Stimulated activated CD4-positive, alpha-beta T cell treated with anti-CD3 and anti-CD28 coated beads, Interleukin-1b, Interleukin-23, amount 100 ng/mL, for 4 hours (primary cell): Measurements from ENCODE around the gene QSOX2.
"Not testable (repeated sequence)": the region's sequence is repeated elsewhere in the genome, so short reads cannot be mapped to it uniquely, and the experiment has no call there.

Experiments
- DNase-seq, 2 donors: peaks; one replicate each; pipeline ENCODE4 v3.0.0-alpha.2; 2020; ENCODE audit warnings: low read depth in 2 of 2

Gene QSOX2

DNA sequence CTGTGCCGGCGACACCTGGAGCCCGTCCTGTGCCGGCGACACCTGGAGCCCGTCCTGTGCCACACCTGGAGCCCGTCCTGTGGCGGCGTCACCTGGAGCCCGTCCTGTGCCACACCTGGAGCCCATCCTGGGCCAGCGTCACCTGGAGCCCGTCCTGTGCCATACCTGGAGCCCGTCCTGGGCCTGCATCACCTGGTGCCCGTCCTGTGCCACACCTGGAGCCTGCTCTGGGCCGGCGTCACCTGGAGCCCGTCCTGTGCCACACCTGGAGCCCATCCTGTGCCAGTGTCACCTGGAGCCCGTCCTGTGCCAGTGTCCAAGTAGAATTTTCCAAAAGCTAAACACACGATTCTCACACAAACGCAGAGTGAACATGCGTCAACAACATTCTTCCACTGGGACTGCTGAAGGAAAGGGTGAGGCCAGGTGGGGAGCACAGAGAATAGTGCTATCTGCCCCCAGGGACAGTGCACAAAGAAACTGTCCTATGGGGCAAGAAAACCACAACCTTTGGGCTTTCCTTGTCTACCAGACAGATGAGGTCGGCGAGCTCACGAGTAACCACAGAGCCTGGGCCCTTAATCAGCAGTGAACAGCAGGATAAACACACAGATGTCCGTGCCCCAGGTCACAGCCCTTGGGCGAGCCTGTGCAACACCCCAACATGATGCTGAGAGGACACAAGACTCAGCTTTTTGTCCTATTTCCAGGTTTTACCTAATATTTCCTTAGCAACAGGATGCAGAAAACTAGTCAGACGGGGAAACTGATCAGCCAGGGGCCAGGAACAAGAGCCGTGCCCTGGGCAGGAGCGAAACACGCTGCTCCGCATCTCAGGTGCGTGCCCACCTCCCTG is 7.9 kb downstream of the QSOX2 start:
- DNase-seq, result no peak

DNA sequence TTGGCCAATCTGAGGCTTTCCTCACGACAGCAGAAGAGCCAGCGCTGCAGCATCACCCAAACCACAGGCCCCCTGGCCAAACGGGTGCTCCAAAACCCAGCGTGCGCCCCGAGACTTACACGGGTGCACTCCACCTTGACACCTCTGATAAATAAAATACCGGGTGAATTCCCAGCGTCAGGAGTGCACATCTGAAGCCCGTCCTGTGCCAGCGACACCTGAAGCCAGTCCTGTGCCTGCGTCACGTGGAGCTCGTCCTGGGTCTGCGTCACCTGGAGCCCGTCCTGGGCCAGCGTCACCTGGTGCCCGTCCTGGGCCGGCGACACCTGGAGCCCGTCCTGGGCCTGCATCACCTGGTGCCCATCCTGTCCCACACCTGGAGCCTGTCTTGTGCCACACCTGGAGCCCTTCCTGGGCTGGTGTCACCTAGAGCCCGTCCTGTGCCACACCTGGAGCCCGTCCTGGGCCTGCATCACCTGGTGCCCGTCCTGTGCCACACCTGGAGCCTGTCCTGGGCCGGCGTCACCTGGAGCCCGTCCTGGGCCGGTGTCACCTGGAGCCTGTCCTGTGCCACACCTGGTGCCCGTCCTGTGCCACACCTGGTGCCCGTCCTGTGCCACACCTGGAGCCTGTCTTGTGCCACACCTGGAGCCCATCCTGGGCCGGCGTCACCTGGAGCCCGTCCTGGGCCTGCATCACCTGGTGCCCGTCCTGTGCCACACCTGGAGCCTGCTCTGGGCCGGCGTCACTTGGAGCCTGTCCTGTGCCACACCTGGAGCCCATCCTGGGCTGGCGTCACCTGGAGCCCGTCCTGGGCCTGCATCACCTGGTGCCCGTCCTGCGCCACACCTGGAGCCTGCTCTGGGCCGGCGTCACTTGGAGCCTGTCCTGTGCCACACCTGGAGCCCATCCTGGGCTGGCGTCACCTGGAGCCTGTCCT is 8.9 kb downstream of the QSOX2 start:
- DNase-seq, result not testable (repeated sequence)

DNA sequence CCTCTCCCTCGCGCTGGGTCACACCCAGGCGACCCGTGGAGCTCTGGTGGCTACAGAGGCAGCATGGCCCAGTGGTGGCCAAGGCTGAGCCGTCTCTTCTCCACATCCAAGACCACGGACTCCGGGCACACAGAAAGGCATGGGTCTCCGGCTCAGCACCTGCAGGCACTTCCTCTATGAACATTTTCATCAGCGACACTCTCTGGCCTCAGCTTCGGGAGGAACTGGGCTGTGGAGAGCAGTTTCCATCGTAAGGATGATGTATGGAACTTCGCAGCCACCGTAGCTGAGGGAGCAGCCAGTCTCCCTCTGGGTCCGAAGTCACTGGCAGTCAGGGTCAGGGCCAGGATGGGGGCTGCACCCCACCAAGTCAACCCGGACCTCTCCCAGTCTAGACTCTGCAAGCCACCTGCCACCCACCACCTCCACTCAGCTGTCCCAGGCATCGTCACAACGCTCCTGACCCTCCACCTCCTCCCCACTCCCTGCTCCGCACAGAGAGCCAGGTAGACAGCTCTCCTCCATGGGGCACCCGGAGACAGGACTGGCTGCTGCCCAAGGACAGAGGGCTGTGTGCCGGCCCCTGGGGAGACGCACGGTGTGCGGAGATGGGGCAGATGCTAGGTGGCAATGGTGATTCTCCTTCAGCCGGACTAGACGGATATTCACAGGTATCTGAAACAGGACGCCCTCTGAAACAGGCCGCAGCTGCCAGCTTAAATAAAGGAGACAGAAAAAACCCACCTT is 9.7 kb downstream of the QSOX2 start:
- DNase-seq, result no peak

- DNase-seq, result no peak
Observed at GRCh38 chr9:136235171-136235570, 10.4 kb downstream of the QSOX2 start.

- DNase-seq, result no peak
Observed at GRCh38 chr9:136234597-136234996, 11.0 kb downstream of the QSOX2 start.

DNA sequence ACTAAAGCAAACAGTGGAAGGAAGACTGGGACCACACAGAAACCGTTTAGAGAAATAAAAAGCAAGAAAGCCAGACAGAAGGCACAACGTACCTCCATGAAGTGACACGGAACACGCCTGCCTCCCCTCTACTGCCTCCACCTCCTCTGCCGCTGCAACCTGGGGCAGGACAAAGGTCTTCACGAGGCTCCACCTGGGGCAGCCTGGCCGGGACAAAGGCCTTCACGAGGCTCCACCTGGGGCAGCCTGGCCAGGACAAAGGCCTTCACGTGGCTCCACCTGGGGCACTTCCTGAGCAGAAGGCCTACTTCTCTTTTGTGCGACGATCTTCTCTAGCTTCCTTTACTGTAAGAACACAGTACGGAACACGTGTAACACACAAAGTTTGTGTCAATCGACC is 11.7 kb downstream of the QSOX2 start:
- no peak for DNase-seq

DNA sequence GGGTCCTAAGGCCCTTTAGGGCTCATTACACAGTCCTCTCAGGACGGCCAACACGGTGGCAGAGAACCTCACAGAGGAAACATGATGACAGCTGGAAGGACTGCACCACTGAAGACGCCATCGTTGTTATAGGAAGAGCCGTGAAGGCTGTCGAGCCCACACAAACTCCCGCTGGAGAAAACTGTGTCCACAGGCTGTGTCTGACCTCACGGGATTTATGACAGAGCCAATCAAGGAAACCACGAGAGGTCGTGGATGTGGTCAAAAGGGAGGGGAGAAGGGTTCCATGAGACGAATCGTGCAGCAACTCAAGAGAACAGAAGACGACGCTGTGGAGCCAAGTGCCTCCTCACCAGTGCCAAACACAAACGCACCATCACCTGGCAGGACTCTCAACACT is 12.2 kb downstream of the QSOX2 start:
- DNase-seq, result no peak

DNA sequence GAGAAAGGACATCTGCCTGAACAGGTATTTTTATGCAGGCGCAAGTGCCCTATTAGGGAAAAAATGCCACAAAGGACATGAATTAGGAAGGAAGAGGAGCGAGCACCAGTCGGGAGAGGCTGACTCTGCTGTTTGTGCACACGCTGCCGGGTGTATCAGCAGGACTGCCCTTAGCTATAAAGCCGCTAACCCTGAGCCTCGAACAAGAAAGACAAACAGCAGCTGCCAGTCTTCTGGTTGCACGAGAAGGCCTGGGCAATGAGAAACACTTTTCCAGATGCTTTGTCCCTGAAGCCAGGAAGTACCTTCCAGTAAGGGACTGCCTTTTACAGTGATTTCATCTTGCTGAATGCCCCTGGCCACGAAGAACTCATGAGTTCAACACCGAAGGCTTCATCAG is 12.6 kb downstream of the QSOX2 start:
- no peak for DNase-seq

DNA sequence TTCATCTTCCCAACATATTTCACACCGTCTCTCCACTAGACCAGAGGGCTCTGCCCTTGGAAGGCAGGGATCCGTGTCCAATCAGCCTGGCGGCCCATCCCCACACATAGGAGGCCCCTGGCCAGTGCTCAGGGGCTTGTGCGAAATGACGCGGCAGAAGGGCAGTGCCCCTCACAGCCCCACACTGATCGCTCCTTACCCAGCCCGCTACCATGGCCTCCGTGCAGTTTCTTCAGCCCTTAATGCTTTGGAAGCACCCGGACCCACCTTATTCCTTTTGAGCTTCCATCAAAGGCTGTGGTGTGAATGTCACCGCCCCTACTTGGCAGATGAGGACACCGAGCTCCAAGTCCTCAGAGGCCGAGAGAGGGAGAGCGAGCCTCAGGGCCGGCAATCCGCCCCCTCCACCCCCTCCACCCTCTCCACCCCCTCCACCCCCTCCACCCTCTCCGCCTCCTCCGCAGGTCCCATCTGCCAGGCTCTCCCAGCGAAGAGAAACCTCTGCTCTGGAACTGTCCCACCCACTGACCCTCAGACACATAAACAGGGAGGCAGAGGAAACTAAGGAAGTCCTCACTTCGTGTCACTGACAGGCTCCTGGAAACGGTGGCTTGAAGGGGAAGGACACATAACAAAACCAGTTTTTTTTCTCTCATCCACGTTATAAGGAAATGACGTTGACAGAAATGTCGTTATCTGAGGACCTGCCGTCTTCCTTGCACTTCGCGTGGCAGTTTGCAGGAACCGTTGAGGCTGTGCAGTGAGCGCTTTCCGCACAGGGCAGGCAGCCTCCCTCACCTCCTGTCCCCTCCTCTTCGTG is 13.9 kb downstream of the QSOX2 start:
- DNase-seq, result no peak

- DNase-seq, result no peak
Observed at GRCh38 chr9:136230773-136231172, 14.8 kb downstream of the QSOX2 start.

GRCh38 chr9:136230365-136230764 is 15.2 kb downstream of the QSOX2 start:
- DNase-seq, result no peak

- DNase-seq, result no peak
Observed at GRCh38 chr9:136229096-136230065, 16.2 kb downstream of the QSOX2 start.

GRCh38 chr9:136228107-136228875 is 17.3 kb downstream of the QSOX2 start:
- DNase-seq, result no peak

DNA sequence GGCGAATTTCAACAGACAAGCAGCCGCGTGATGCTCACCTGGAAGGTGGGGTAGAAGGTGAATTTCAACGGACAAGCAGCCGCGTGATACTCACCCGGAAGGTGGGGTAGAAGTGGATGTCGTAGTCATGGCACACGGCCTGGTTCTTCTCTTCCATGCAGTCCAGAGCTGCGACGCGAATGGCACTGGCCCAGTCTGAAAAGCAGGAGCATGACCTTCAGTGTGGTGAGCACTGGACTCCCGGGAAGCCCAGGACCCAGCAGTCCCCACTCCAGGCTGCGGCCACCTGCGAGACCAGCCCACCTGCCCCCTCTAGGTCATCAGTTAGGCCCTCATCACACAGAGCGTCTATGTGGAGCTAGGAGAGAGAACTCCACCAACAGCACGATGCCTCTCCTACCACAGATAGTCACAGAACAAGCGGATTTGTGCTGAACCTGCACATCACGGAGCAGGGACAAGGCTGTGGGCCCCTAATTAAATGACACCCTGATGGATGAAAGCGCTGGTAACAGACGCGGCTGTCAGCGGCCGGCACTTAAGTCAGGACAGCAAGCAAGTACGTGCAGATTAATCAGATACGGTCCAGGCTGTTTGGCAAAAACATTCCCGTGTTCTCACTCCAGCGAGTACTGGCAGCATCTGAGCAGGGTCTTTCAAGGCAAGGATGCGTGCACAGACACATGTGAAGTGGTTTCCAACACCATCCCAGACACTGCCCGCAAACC is 18.8 kb downstream of the QSOX2 start:
- no peak for DNase-seq

DNA sequence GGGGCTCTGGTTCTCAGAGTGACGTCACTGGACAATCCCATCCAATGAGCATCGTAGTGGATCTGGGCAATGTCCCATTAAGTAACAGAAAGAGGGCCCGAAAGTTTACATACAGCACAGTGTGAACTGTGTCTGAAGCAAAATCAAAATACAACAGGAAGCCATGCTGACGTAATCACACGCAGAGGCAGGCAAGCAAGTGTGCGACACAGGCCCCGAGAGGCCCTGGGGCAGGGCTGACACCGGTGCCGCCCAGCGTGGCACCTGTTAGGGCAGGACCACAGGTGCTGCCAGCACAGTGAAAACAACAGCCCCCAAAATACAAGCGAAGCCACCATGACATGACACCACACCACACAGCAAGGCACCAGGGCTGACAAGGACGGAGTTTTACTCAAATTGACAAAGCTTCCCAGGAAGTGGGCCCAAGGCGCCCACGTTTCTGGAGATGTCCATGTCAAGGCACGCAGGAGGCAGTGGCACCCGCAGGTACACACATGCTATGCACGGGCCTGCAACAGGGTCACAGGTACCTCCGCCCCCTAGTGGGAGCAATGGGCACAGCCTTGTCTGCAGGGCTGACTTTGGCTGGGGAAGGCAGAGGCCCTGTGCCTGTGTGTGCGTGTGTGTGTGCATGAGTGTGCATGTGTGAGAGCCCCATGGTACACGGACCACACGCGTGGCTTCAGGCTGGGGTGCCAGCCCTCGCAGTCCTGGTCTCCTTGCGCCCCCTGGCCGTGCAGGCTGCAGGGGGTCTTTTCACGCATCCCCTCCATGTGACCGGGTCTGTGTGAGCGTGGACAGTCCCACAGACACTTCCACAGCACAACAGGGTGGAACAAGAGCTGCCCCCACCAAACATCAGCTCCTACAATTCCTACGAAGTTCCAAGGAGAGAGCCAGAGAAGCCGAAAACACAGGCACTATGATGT is 19.6 kb downstream of the QSOX2 start:
- DNase-seq, result peak; percentile 47 to 58

- DNase-seq, result no peak
Observed at GRCh38 chr9:136225366-136225747, 20.3 kb downstream of the QSOX2 start.

GRCh38 chr9:136223871-136224640 is 21.6 kb downstream of the QSOX2 start:
- no peak for DNase-seq
